B cell (primary cell): Measurements from ENCODE around the gene HSPB6. TPM values are rescaled to one million over a fixed set of nuclear protein-coding genes. Genes with fewer than 3 reads are reported as not detected.
A peak's percentile ranks its signal among the peaks of the same experiment; 100 is the strongest.

ENCODE experiments used
- ATAC-seq: fragments of 200-7000 bp; cut with Tn5 transposase; one replicate; pipeline ENCODE4 v1.10.0; 2021; ENCODE audit warnings: low read depth, mild to moderate bottlenecking, moderate number of reproducible peaks, moderate library complexity
- CTCF ChIA-PET: fragments of 350-600 bp; sonication (Branson Sonifier 250); formaldehyde crosslinking; loops from one replicate; lab custom pipeline; 2021; ENCODE audit warnings: antibody characterized with exemption, inconsistent platforms; lab: Charles Lee
- POLR2A ChIA-PET: fragments of 350-600 bp; sonication (Branson Sonifier 250); formaldehyde crosslinking; loops from one replicate; lab custom pipeline; 2021; ENCODE audit warnings: antibody characterized with exemption; lab: Charles Lee
- DNase-seq: peaks from one replicate; pipeline ENCODE4 v3.0.0; 2013
- H2AFZ ChIP-seq: 2 replicates; pipeline ENCODE4 v1.6.1; 2012; ENCODE audit warnings: mild to moderate bottlenecking, low read depth, low read length; ENCODE audit not compliant: insufficient read depth, poor library complexity, severe bottlenecking
- H3K27ac ChIP-seq, 2 donors: 1 replicate in 1 of 2; 2 replicates in 1 of 2; pipeline ENCODE4 v1.5.1; 2012 to 2013; ENCODE audit warnings: low read length in 2 of 2, mild to moderate bottlenecking in 2 of 2, moderate library complexity in 1 of 2
- H3K27me3 ChIP-seq, 4 experiments: fragments of 200-600 bp in 1 of 4; sonication (generic) in 1 of 4; replicated peaks in 1 of 4; 1 replicate in 2 of 4; 2 replicates in 2 of 4; pipeline versions ENCODE4 v1.6.1 to v1.7.0; 2013 to 2016; ENCODE audit warnings: low read length in 3 of 4, mild to moderate bottlenecking in 2 of 4, mixed read lengths in 1 of 4, moderate library complexity in 1 of 4; ENCODE audit not compliant: insufficient read depth in 4 of 4, control insufficient read depth in 3 of 4; ENCODE audit errors: control extremely low read depth in 1 of 4
- H3K36me3 ChIP-seq, 2 experiments: replicated peaks in 1 of 2; 1 replicate in 1 of 2; 2 replicates in 1 of 2; pipeline versions ENCODE4 v1.6.1 to v1.7.1; 2013; ENCODE audit warnings: low read length in 1 of 2; ENCODE audit not compliant: insufficient read depth in 2 of 2, control insufficient read depth in 1 of 2; ENCODE audit errors: control extremely low read depth in 1 of 2, extremely low read depth in 1 of 2
- H3K4me1 ChIP-seq, 2 donors: fragments of 200-600 bp in 1 of 2; sonication (generic) in 1 of 2; 1 replicate in 1 of 2; 2 replicates in 1 of 2; pipeline versions ENCODE4 v1.5.1 to v1.6.1; 2013 to 2017; ENCODE audit warnings: low read length in 2 of 2; ENCODE audit not compliant: control insufficient read depth in 2 of 2, insufficient read depth in 2 of 2
- H3K4me2 ChIP-seq: replicated peaks from 2 replicates; pipeline ENCODE3; 2012; ENCODE audit warnings: mild to moderate bottlenecking, low read depth, low read length; ENCODE audit not compliant: poor library complexity, severe bottlenecking
- H3K4me3 ChIP-seq, 5 experiments: fragments of 200-600 bp in 1 of 5; sonication (generic) in 1 of 5; 1 replicate in 3 of 5; 2 replicates in 2 of 5; pipeline versions ENCODE4 v1.5.1 to v1.7.0; 2011 to 2016; ENCODE audit warnings: low read length in 4 of 5, mild to moderate bottlenecking in 4 of 5, low read depth in 2 of 5, control low read depth in 1 of 5, moderate library complexity in 1 of 5; ENCODE audit not compliant: insufficient read depth in 1 of 5; ENCODE audit errors: control extremely low read depth in 1 of 5, extremely low read depth in 1 of 5
- H3K79me2 ChIP-seq: fragments of 200-600 bp; sonication (generic); one replicate; pipeline ENCODE4 v1.6.0; 2016; ENCODE audit warnings: low read length; ENCODE audit not compliant: control insufficient read depth, insufficient read depth
- H3K9ac ChIP-seq: fragments of 200-600 bp; sonication (generic); 2 replicates; pipeline ENCODE4 v1.6.1; 2017; ENCODE audit warnings: mild to moderate bottlenecking, low read length, moderate library complexity
- H3K9me3 ChIP-seq, 3 donors: one replicate each; pipeline versions ENCODE4 v1.6.1 to v1.7.1; 2013; ENCODE audit warnings: low read length in 2 of 3; ENCODE audit not compliant: control insufficient read depth in 2 of 3, insufficient read depth in 1 of 3; ENCODE audit errors: control extremely low read depth in 1 of 3
- H4K20me1 ChIP-seq: 2 replicates; pipeline ENCODE4 v1.6.0; 2012; ENCODE audit warnings: mild to moderate bottlenecking, low read length; ENCODE audit not compliant: insufficient read depth, control insufficient read depth, poor library complexity, severe bottlenecking
- H3K27ac Mint-ChIP-seq: one replicate; pipeline ENCODE4 v1.8.0; 2021; ENCODE audit warnings: mixed read lengths
- H3K27me3 Mint-ChIP-seq: one replicate; pipeline ENCODE4 v1.8.0; 2021; ENCODE audit warnings: mixed read lengths
- H3K4me1 Mint-ChIP-seq: one replicate; pipeline ENCODE4 v1.8.0; 2021; ENCODE audit warnings: mixed read lengths
- H3K4me3 Mint-ChIP-seq: one replicate; pipeline ENCODE4 v1.8.0; 2021; ENCODE audit warnings: mixed read lengths
- H3K9me3 Mint-ChIP-seq: one replicate; pipeline ENCODE4 v1.8.0; 2022; ENCODE audit warnings: mixed read lengths; ENCODE audit not compliant: insufficient read depth
- CTCF ChIP-seq: fragments of 200-600 bp; IDR thresholded peaks from one replicate; pipeline ENCODE4 v1.8.0; 2022; ENCODE audit warnings: antibody characterized with exemption, mild to moderate bottlenecking
- EZH2 ChIP-seq: IDR thresholded peaks from 2 replicates; pipeline ENCODE4 v1.6.1; 2012; ENCODE audit warnings: borderline replicate concordance, low read depth, mild to moderate bottlenecking, moderate library complexity, low read length; ENCODE audit not compliant: insufficient read depth, poor library complexity, severe bottlenecking
- WGBS: methylation state at CpG from one replicate; pipeline ENCODE4 v1.1.5; 2013; ENCODE audit warnings: missing lambda C conversion rate; ENCODE audit not compliant: insufficient coverage; 5-methylcytosine and 5-hydroxymethylcytosine counted together
- intact Hi-C: fragments of 100-400 bp; cut with micrococcal nuclease; formaldehyde crosslinking; loops from one replicate; pipeline ENCODE4 v1.10.0; 2022
- polyA plus RNA-seq: library from polyadenylated mRNA; depleted of rRNA; stranded (reverse); fragments of >200 nt; gene quantifications from 2 replicates; pipeline ENCODE4 v1.2.3, GENCODE V29; 2012
- total RNA-seq, 2 donors: library from RNA; stranded (reverse); fragments of 120-200 nt in 1 of 2; gene quantifications; 1 replicate in 1 of 2; 2 replicates in 1 of 2; pipeline versions ENCODE4 v1.2.3 to v1.2.4, GENCODE V29; 2013 to 2022

The HSPB6 gene
- total and polyA plus RNA-seq, 2 donors (not counting 1 experiment from before 2014, with no cell fraction given): not detected

GRCh38 chr19:35757749-35758608 is 1.1 kb upstream of the HSPB6 start, which contains the start of gene PROSER3:
TSS of gene PROSER3 (plus strand) at chr19:35758176. CDS start at chr19:35758216, 40 bp downstream.
- H3K4me3 Mint-ChIP-seq: peak within 1 kb of the TSS; percentile 99
- H3K9me3 Mint-ChIP-seq: no peaks in the 10 kb centered on the region
- intact Hi-C loops: loop anchor here (1.0 to 5.0 kb wide), 7 partner anchors 10 to 357 kb away; partner anchors contain the start of genes ARHGAP33, LIN37 and TBCB
- peak within 1 kb of the TSS; percentile 89 for H2AFZ ChIP-seq
- no peak for TF ChIP-seq EZH2
- ATAC-seq: peak; percentile 95
- H3K9ac ChIP-seq: peak within 1 kb of the TSS; percentile 96
- H3K27me3 ChIP-seq: peaks cover 0 to 26% (median 10%) of the 10 kb centered on the region in 4 experiments
- H3K4me3 ChIP-seq: peak within 1 kb of the TSS; percentile 85 to 99 (median 94)
- ChIA-PET POLR2A (interaction anchor here (0.6 to 1.8 kb wide), 3 partner anchors 10 to 95 kb away, joined by 3 to 9 read pairs (median 7); partner anchors contain the start of gene LIN37), CTCF (no interaction called here)
- peak within 1 kb of the TSS; percentile 98 for H3K4me2 ChIP-seq
- H3K27ac Mint-ChIP-seq: peak within 1 kb of the TSS; percentile 99
- H3K4me1 ChIP-seq: peaks cover 24 to 35% of the 10 kb centered on the region in 2 donors
- H3K27me3 Mint-ChIP-seq: peaks cover 17% of the 10 kb centered on the region
- H3K4me1 Mint-ChIP-seq: peaks cover 34% of the 10 kb centered on the region
- peaks cover 29% of the 10 kb centered on the region for H3K79me2 ChIP-seq
- under 1% methylated on average over 52 of the region's 53 CpGs for whole genome bisulfite sequencing
- H3K27ac ChIP-seq: peak within 1 kb of the TSS; percentile 91 to 96
- peaks cover 0 to 10% (median 0%) of the 10 kb centered on the region in 3 donors for H3K9me3 ChIP-seq
- DNase-seq: peak; percentile 99
- H4K20me1 ChIP-seq: no peaks in the 10 kb centered on the region
- H3K36me3 ChIP-seq: peaks cover 0 to 27% of the 10 kb centered on the region in 2 experiments

- H3K9me3 Mint-ChIP-seq: no peaks in the 10 kb centered on the region
- peaks cover 0 to 10% (median 0%) of the 10 kb centered on the region in 3 donors for H3K9me3 ChIP-seq
- peak overlapping the region; percentile 85 to 99 (median 94) for H3K4me3 ChIP-seq
- 11% methylated on average over 17 of the region's 19 CpGs for WGBS
- peaks cover 0 to 33% of the 10 kb centered on the region in 2 experiments for H3K36me3 ChIP-seq
- POLR2A ChIA-PET: interaction anchor here (1.1 to 2.2 kb wide), 4 partner anchors 9 to 17 kb away, joined by 7 to 17 read pairs (median 9); partner anchors contain the start of genes LIN37, PSENEN and U2AF1L4
- H3K27ac Mint-ChIP-seq: no peak overlapping the region
- H3K4me2 ChIP-seq: peak overlapping the region; percentile 98
- H3K9ac ChIP-seq: peak overlapping the region; percentile 96
- H3K27me3 Mint-ChIP-seq: peaks cover 17% of the 10 kb centered on the region
- peak overlapping the region; percentile 82 for H2AFZ ChIP-seq
- H4K20me1 ChIP-seq: no peaks in the 10 kb centered on the region
- no peak for DNase-seq
- ATAC-seq: no peak
- H3K4me1 ChIP-seq: peaks cover 24 to 35% of the 10 kb centered on the region in 2 donors
- H3K27ac ChIP-seq: no peak overlapping the region
- CTCF ChIA-PET: no interaction called here
- TF ChIP-seq CTCF: no peak
- TF ChIP-seq EZH2: no peak
- peak overlapping the region; percentile 99 for H3K4me3 Mint-ChIP-seq
- H3K27me3 ChIP-seq: peaks cover 0 to 26% (median 10%) of the 10 kb centered on the region in 4 experiments
- peaks cover 29% of the 10 kb centered on the region for H3K79me2 ChIP-seq
- intact Hi-C loops: loop anchor here (5.0 kb wide), 1 partner anchor 65 kb away; no protein-coding TSS in a partner anchor
- peaks cover 34% of the 10 kb centered on the region for H3K4me1 Mint-ChIP-seq
Observed at GRCh38 chr19:35757231-35757748, 461 bp upstream of the HSPB6 start.
